ENCODE data around the gene SAA2.

SAA2 gene

GRCh38 chr11:18295316-18295715, 46.8 kb upstream of the SAA2 start (continued):
- no peak for TF ChIP-seq ZNF777 (tag by site-specific recombination; IDR thresholded peaks at IDR 0.05; ENCODE audit: borderline replicate concordance)
- TF ChIP-seq GLI4 (tag by site-specific recombination; IDR thresholded peaks at IDR 0.05), result no peak
- TF ChIP-seq, protein P1, sequence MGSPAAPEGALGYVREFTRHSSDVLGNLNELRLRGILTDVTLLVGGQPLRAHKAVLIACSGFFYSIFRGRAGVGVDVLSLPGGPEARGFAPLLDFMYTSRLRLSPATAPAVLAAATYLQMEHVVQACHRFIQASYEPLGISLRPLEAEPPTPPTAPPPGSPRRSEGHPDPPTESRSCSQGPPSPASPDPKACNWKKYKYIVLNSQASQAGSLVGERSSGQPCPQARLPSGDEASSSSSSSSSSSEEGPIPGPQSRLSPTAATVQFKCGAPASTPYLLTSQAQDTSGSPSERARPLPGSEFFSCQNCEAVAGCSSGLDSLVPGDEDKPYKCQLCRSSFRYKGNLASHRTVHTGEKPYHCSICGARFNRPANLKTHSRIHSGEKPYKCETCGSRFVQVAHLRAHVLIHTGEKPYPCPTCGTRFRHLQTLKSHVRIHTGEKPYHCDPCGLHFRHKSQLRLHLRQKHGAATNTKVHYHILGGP (tag by site-specific recombination; IDR thresholded peaks at IDR 0.05), result no peak
- TF ChIP-seq ZNF521 (tag by site-specific recombination; IDR thresholded peaks at IDR 0.05), result no peak
- TF ChIP-seq, protein P2, sequence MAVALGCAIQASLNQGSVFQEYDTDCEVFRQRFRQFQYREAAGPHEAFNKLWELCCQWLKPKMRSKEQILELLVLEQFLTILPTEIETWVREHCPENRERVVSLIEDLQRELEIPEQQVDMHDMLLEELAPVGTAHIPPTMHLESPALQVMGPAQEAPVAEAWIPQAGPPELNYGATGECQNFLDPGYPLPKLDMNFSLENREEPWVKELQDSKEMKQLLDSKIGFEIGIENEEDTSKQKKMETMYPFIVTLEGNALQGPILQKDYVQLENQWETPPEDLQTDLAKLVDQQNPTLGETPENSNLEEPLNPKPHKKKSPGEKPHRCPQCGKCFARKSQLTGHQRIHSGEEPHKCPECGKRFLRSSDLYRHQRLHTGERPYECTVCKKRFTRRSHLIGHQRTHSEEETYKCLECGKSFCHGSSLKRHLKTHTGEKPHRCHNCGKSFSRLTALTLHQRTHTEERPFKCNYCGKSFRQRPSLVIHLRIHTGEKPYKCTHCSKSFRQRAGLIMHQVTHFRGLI (tag by site-specific recombination; IDR thresholded peaks at IDR 0.05), result no peak

DNA sequence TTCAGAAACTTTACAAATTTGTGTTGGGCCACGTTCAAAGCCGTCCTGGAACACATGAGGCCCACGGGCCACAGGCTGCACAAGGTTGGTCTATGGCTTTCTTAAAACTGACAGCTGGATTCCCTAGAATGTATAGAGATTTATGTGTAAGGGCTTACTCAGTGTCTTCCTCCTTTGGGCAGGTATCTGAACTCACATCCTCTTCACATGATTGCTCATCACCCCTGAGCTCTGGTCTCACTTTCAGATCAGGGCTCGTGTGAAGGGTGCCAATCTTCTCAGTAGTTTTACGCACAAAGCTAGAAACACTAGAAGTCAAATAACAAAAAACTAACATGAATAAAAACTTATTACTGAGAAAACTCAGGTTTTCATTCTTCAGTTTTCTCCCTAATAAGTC, 46.4 kb upstream of the SAA2 start:
- H3K36me3 ChIP-seq (ENCODE audit: control insufficient read depth in 2 of 2, insufficient read depth in 1 of 2, low read length in 2 of 2), result peaks cover 0 to 88% of the 10 kb centered on the region in 2 experiments; a peak in 2 of 3 replicates
- H3K9me3 ChIP-seq (ENCODE audit: control insufficient read depth, insufficient read depth, low read depth, low read length), result no peaks in the 10 kb centered on the region
- POLR2A ChIA-PET, result interaction anchor here (1.4 kb wide), 1 partner anchor 20 kb away, joined by 4 read pairs; no protein-coding TSS in a partner anchor
- H3K4me3 ChIP-seq (ENCODE audit: low read depth, low read length), result no peak overlapping the region
- no peaks in the 10 kb centered on the region for H3K4me1 ChIP-seq (ENCODE audit: control insufficient read depth, insufficient read depth, low read length)
- H3K27ac ChIP-seq (ENCODE audit: extremely low read depth, low read depth, low read length), result no peak overlapping the region
- TF ChIP-seq SP3 (tag by site-specific recombination; IDR thresholded peaks at IDR 0.05) (no peak), ZNF19 (tag by site-specific recombination; IDR thresholded peaks at IDR 0.05; ENCODE audit: low read depth) (no peak), KLF16 (tag by site-specific recombination; IDR thresholded peaks at IDR 0.05) (no peak), ZNF639 (tag by site-specific recombination; IDR thresholded peaks at IDR 0.05) (no peak), ZNF202 (tag by site-specific recombination; IDR thresholded peaks at IDR 0.05; ENCODE audit: borderline replicate concordance) (no peak), ZNF350 (tag by site-specific recombination; IDR thresholded peaks at IDR 0.05) (no peak), ZNF302 (tag by site-specific recombination; IDR thresholded peaks at IDR 0.05; ENCODE audit: low read depth) (no peak), ZNF133 (tag by site-specific recombination; IDR thresholded peaks at IDR 0.05) (no peak), GFI1B (tag by site-specific recombination; IDR thresholded peaks at IDR 0.05) (no peak), ZNF843 (tag by site-specific recombination; IDR thresholded peaks at IDR 0.05) (no peak), ZNF341 (tag by site-specific recombination; IDR thresholded peaks at IDR 0.05; ENCODE audit: low read depth) (no peak), HOXD13 (CRISPR knock-in tag; IDR thresholded peaks at IDR 0.05; ENCODE audit: borderline replicate concordance) (no peak)
- TF ChIP-seq, protein P3, sequence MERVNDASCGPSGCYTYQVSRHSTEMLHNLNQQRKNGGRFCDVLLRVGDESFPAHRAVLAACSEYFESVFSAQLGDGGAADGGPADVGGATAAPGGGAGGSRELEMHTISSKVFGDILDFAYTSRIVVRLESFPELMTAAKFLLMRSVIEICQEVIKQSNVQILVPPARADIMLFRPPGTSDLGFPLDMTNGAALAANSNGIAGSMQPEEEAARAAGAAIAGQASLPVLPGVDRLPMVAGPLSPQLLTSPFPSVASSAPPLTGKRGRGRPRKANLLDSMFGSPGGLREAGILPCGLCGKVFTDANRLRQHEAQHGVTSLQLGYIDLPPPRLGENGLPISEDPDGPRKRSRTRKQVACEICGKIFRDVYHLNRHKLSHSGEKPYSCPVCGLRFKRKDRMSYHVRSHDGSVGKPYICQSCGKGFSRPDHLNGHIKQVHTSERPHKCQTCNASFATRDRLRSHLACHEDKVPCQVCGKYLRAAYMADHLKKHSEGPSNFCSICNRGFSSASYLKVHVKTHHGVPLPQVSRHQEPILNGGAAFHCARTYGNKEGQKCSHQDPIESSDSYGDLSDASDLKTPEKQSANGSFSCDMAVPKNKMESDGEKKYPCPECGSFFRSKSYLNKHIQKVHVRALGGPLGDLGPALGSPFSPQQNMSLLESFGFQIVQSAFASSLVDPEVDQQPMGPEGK (tag by site-specific recombination; IDR thresholded peaks at IDR 0.05), result no peak
- TF ChIP-seq, protein P4, sequence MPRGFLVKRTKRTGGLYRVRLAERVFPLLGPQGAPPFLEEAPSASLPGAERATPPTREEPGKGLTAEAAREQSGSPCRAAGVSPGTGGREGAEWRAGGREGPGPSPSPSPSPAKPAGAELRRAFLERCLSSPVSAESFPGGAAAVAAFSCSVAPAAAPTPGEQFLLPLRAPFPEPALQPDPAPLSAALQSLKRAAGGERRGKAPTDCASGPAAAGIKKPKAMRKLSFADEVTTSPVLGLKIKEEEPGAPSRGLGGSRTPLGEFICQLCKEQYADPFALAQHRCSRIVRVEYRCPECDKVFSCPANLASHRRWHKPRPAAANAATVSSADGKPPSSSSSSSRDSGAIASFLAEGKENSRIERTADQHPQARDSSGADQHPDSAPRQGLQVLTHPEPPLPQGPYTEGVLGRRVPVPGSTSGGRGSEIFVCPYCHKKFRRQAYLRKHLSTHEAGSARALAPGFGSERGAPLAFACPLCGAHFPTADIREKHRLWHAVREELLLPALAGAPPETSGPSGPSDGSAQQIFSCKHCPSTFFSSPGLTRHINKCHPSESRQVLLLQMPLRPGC (tag by site-specific recombination; IDR thresholded peaks at IDR 0.05), result no peak
- TF ChIP-seq, protein P5, sequence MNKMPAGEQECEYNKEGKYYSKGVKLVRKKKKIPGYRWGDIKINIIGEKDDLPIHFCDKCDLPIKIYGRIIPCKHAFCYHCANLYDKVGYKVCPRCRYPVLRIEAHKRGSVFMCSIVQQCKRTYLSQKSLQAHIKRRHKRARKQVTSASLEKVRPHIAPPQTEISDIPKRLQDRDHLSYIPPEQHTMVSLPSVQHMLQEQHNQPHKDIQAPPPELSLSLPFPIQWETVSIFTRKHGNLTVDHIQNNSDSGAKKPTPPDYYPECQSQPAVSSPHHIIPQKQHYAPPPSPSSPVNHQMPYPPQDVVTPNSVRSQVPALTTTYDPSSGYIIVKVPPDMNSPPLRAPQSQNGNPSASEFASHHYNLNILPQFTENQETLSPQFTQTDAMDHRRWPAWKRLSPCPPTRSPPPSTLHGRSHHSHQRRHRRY (tag by site-specific recombination; IDR thresholded peaks at IDR 0.05), result no peak
- CTCF ChIA-PET, result interaction anchor here (0.6 kb wide), 1 partner anchor 356 kb away, joined by 4 read pairs; no protein-coding TSS in a partner anchor
